Subcutaneous abdominal adipose tissue (tissue), 5 donors: ENCODE results near the gene RPL27A.
"Not testable (repeated sequence)": the region's sequence is repeated elsewhere in the genome, so short reads cannot be mapped to it uniquely, and the experiment has no call there.

Experiments
- H3K27ac ChIP-seq: one replicate; pipeline ENCODE4 v1.7.0; 2013; ENCODE audit warnings: low read depth, mild to moderate bottlenecking, inconsistent platforms, low read length, moderate library complexity
- H3K27me3 ChIP-seq, 5 donors: one replicate each; pipeline ENCODE4 v1.7.0; 2013; ENCODE audit warnings: low read length in 5 of 5, inconsistent platforms in 1 of 5; ENCODE audit not compliant: control insufficient read depth in 5 of 5, insufficient read depth in 4 of 5
- H3K36me3 ChIP-seq, 5 donors: one replicate each; pipeline ENCODE4 v1.7.0; 2013; ENCODE audit warnings: low read length in 5 of 5; ENCODE audit not compliant: control insufficient read depth in 5 of 5, insufficient read depth in 5 of 5
- H3K4me1 ChIP-seq, 5 donors: one replicate each; pipeline ENCODE4 v1.7.0; 2013; ENCODE audit warnings: low read length in 5 of 5, mild to moderate bottlenecking in 3 of 5, moderate library complexity in 1 of 5; ENCODE audit not compliant: control insufficient read depth in 5 of 5, insufficient read depth in 5 of 5
- H3K4me3 ChIP-seq, 5 donors: one replicate each; pipeline ENCODE4 v1.7.0; 2013; ENCODE audit warnings: low read length in 5 of 5, low read depth in 1 of 5
- H3K9ac ChIP-seq, 5 donors: one replicate each; pipeline ENCODE4 v1.7.0; 2013; ENCODE audit warnings: low read length in 5 of 5, mild to moderate bottlenecking in 4 of 5, moderate library complexity in 3 of 5
- H3K9me3 ChIP-seq, 5 donors: one replicate each; pipeline ENCODE4 v1.7.0; 2013; ENCODE audit warnings: low read length in 5 of 5; ENCODE audit not compliant: control insufficient read depth in 5 of 5
- donor health status: healthy.
- donor health status: healthy.
- donor health status: healthy.
- donor health status: healthy.
- donor health status: healthy.

The RPL27A gene

DNA sequence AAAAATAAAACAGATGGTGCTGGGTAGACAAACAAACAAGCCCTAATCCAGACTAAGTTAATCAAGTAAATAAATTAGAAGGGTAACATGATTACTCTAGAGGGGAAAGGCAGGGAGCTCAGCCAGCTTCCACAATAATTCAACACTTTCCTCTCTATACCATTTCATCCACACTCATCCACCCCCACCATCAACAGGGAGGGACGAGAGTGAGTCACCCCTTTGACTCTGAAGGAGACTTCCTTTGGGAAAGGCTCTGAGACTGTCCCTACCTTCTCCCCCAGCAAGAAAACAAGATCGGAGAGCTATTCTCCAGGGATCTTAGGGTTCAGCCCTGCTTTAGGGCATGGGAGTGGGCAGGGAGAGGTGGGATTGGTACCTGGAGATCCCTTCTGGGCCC, 33.2 kb upstream of the RPL27A start:
- Histone ChIP-seq H3K4me1 (peaks cover 0 to 5% (median 0%) of the 10 kb centered on the region in 5 donors), H3K36me3 (peaks cover 25 to 47% (median 45%) of the 10 kb centered on the region in 5 donors), H3K9ac (no peak overlapping the region), H3K4me3 (no peak overlapping the region), H3K27ac (no peak overlapping the region), H3K27me3 (no peaks in the 10 kb centered on the region), H3K9me3 (no peaks in the 10 kb centered on the region)

DNA sequence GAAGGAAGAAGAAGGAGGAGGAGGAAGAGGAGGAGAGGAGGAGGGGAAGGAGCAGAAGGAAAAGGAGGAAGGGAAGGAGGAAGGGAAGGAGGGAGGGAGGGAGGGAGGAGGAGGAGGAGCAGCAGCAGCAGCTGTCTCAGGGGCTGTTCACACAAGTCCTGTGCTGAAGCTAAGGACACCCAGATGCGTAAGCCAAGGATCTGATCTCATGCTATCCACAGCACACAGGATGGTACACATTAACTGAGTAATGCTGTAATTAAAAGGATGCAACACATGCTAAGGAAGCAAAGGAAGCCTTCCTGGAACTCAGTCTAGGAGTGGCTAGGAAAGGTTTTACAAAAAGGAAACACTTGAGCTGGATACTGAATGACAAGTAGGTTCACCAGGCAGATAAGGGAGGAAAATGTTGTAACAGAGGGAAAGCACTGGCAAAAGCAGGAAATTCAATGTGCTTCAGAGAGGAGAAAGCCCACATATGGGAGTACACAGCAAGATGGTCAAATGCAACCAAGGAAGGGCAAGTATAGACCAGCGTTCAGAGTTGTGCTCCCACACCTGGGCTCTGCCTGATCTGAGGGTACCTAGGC, 32.1 kb upstream of the RPL27A start:
- H3K9ac ChIP-seq = no peak overlapping the region
- H3K4me1 ChIP-seq = peaks cover 0 to 5% (median 0%) of the 10 kb centered on the region in 5 donors
- H3K4me3 ChIP-seq = no peak overlapping the region
- H3K9me3 ChIP-seq = no peaks in the 10 kb centered on the region
- H3K27ac ChIP-seq = no peak overlapping the region
- H3K36me3 ChIP-seq = peaks cover 13 to 38% (median 36%) of the 10 kb centered on the region in 5 donors
- no peaks in the 10 kb centered on the region for H3K27me3 ChIP-seq

DNA sequence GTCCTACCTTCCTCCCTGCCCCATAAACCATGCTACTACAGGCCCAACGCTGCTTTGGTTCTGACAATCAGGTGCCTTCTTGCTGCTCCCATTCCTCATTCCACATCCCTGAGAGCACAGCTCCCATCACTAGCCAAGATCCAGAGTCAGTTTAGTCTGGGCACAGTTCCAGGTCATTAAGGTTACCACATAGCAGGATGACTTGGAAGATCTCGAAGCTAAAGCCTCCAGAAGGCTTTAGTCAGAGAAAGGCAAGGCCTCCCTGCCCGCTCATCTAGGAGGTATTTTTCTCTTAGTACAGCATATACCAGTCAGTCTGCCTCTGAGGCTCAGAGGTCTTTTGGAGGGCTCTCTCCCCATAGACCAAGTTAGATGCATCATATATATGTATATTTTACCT, 30.5 kb upstream of the RPL27A start:
- Histone ChIP-seq H3K27me3 (no peaks in the 10 kb centered on the region), H3K27ac (no peak overlapping the region), H3K4me3 (no peak overlapping the region), H3K9me3 (no peaks in the 10 kb centered on the region), H3K4me1 (peaks cover 0 to 12% (median 4%) of the 10 kb centered on the region in 5 donors), H3K9ac (no peak overlapping the region), H3K36me3 (peaks cover 3 to 26% (median 24%) of the 10 kb centered on the region in 5 donors)

DNA sequence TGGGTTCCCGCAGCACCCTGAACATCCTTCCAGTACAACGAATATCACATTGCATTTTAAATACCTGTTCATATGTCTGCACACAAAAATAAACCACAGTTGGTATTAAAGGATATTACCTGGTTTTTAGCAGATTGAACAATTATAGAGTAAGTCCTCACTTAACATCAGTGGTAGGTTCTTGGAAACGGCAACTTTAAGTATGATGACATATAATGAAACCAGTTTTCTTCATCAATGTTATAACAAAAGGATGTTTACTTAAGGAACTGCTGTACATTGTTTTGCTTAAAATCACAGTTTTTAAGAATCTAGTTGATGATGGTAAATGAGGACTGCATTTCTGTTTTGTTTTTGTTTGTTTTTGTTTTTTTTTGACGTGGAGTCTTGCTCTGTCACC, 28.1 kb upstream of the RPL27A start:
- H3K4me3 ChIP-seq = no peak overlapping the region
- H3K9ac ChIP-seq = no peak overlapping the region
- H3K36me3 ChIP-seq = peaks cover 0 to 9% (median 6%) of the 10 kb centered on the region in 5 donors
- no peaks in the 10 kb centered on the region for H3K9me3 ChIP-seq
- peaks cover 5 to 31% (median 18%) of the 10 kb centered on the region in 5 donors for H3K4me1 ChIP-seq
- no peaks in the 10 kb centered on the region for H3K27me3 ChIP-seq
- no peak overlapping the region for H3K27ac ChIP-seq

DNA sequence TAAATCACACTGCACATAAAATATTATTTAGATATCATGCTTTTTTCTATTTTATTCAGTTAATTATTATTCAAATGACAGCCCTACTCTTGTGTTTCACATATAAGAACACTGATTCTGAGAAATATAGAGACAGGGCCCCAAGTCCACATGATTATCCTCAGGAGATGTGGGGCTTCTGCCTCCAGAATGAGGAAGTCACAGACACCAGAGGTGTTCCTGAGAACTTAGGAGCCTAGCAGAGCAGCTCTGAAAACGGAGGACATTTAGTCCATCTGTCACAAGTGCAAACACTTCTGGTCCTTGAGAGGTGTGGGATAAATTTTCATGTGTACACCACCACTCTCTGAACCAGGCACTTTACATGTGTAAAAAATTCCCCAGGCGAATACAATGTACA, 26.3 kb upstream of the RPL27A start:
- no peaks in the 10 kb centered on the region for H3K9me3 ChIP-seq
- no peak overlapping the region for H3K9ac ChIP-seq

DNA sequence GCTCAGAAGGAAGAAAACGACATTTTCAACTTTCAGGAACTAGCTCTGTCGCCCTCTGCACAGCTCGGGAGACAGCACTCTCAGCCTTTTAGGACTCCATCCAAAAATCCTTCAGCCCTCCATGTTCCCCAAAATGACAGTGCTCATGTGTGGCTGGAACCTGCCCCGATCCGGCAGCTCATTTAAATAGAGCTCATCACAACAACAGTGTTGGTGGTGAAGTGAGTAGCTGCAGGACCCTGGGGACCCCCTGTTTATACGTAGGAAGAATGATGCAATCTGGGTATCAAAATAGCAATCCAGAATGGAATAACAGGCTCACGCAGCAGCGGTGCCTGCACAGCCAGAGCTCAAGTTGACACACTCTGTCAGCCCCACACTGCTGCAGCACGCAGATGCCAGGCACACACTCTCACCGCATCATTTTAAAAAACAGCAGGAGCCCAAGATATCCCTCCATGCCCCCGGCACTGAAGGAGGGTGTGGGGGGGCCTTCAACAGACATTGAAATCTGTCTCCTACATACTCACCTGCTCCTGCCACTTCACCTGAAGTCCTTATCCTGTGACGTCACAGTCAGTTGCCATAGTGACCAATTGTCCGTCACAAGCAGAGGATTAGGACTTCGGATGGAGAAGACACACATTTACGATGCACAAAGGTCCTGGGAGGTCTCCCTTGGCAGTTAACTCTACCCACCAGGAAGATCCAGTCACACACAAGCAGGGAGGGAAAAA, 24.1 kb upstream of the RPL27A start:
- no peak overlapping the region for H3K27ac ChIP-seq
- H3K9ac ChIP-seq = no peak overlapping the region
- H3K4me1 ChIP-seq = peaks cover 5 to 26% (median 18%) of the 10 kb centered on the region in 5 donors
- H3K9me3 ChIP-seq = no peaks in the 10 kb centered on the region
- peak overlapping the region in 3 of 5 donors; percentile 8 to 39 (median 15) for H3K4me3 ChIP-seq
- H3K27me3 ChIP-seq = no peaks in the 10 kb centered on the region
- H3K36me3 ChIP-seq = no peaks in the 10 kb centered on the region

More for the DNA sequence above, 26.3 kb upstream of the RPL27A start:
- Histone ChIP-seq H3K27ac (no peak overlapping the region), H3K4me3 (no peak overlapping the region), H3K36me3 (peaks cover 0 to 4% (median 0%) of the 10 kb centered on the region in 5 donors), H3K27me3 (no peaks in the 10 kb centered on the region), H3K4me1 (peaks cover 5 to 31% (median 18%) of the 10 kb centered on the region in 5 donors)

DNA sequence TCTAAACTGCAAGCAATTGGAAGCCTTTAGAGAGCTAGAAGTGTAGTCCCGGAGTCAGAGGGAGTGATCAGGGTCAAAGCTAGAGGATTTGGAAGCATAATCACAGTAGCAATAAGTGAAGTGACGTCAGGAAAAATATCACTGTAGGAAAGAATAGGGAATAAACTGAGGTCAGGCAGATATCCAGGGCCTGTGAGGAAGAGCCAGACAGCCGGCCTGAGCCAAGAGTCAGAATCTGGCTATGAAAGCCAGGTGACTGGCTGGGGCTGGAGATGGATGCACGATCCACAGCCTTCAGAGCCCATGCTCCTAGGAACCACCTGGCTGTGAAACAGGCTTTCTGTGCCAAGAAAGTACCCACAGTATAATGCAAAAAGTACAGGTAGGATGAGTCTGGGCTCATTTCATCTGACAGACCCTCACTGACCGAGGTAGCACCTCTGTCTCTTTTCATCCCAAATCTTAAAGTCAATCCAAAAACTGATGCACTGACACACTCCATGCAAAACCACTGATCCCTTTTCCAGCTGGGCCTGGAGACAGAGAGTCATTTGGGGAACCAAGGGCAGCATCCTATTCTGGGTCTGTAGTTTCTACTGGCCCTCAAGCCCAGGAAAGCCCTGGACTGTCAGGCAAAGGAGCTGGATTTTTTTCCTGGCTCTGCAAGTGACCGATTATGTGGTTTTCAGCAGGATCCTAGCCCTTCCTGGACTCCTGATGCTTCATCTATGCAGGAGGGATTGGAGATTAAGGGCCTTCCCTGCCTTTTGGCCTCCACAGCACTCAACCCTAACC, 21.4 kb upstream of the RPL27A start:
- Histone ChIP-seq H3K27me3 (no peaks in the 10 kb centered on the region), H3K9me3 (no peaks in the 10 kb centered on the region), H3K27ac (no peak overlapping the region), H3K36me3 (peaks cover 0 to 2% (median 0%) of the 10 kb centered on the region in 5 donors), H3K9ac (no peak overlapping the region), H3K4me3 (no peak overlapping the region), H3K4me1 (peaks cover 5 to 26% (median 18%) of the 10 kb centered on the region in 5 donors)

DNA sequence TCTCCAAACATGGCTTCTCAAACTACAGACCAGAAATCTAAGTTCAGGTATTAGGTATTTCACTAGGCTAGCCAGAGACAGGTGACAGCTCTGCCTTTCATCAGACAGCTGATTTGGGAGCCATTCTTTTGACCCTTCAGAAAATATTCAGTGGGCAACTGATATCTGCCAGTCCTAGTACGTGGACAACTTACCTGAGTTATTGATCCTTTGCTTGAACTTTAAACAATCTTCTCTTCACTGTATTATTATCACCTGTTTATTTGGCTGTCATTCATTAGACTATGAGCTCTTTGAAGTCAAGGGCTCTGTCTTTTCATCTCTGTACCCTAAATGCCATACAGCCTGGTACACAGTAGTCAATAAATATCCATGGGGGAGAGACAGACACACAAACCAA, 17.4 kb upstream of the RPL27A start:
- H3K4me3 ChIP-seq = no peak overlapping the region
- H3K9me3 ChIP-seq = no peaks in the 10 kb centered on the region
- no peaks in the 10 kb centered on the region for H3K4me1 ChIP-seq
- H3K27ac ChIP-seq = no peak overlapping the region
- H3K9ac ChIP-seq = no peak overlapping the region
- H3K27me3 ChIP-seq = no peaks in the 10 kb centered on the region
- H3K36me3 ChIP-seq = peaks cover 0 to 4% (median 2%) of the 10 kb centered on the region in 5 donors

DNA sequence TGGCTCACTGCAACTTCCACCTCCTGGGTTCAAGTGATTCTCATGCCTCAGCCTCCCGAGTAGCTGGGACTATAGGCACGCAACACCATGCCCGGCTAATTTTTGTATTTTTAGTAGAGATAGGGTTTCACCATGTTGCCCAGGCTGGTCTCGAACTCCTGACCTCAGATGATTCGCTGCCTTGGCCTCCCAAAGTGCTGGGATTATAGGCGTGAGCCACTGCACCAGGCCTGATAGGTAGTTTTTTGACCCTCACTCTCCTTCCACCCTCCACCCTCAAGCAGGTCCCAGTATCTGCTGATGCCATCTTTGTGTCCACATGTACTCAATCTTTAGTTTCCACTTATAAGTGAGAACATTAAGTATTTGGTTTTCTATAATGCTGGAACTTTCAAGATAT, 12.5 kb upstream of the RPL27A start:
- H3K9ac ChIP-seq, H3K9me3 ChIP-seq, H3K4me3 ChIP-seq, H3K27me3 ChIP-seq, H3K27ac ChIP-seq: not testable (repeated sequence)
- peaks cover 0 to 12% (median 7%) of the 10 kb centered on the region in 5 donors for H3K36me3 ChIP-seq
- H3K4me1 ChIP-seq = peaks cover 0 to 15% (median 12%) of the 10 kb centered on the region in 5 donors

DNA sequence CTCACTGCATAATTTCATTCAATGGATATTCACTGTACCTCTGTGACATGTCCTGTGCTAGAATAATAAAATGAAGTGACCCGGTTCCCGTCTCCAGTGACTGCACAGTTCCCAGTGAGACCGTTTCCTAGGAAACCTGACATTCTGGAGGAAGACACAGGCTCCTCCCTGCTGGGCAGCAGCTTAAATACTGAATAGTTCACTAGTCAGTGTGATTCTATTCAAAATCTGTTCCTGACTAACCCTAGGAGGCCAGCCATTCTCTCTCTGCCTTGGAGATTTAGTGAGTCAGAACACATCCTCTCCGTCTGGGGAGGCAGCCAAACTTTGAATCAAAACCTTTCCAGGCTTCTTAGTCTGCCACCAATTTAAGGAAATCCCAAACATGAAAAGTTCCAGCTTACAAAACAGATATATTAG, 11.4 kb upstream of the RPL27A start:
- H3K36me3 ChIP-seq = peaks cover 0 to 12% (median 7%) of the 10 kb centered on the region in 5 donors
- H3K4me1 ChIP-seq = peaks cover 0 to 15% (median 12%) of the 10 kb centered on the region in 5 donors
- H3K27ac ChIP-seq = peak overlapping the region; percentile 84
- H3K9me3 ChIP-seq = no peaks in the 10 kb centered on the region
- no peak overlapping the region for H3K4me3 ChIP-seq
- H3K9ac ChIP-seq = peak overlapping the region in 1 of 5 donors; percentile 46
- no peaks in the 10 kb centered on the region for H3K27me3 ChIP-seq
